PC-9 (cell line): ENCODE results near the gene WNK2. TPM values are rescaled to one million over a fixed set of nuclear protein-coding genes. Genes with fewer than 3 reads are reported as not detected.

ENCODE experiments used
- BruUV-seq: library from RNA; stranded (reverse); fragments of 400-500 nt; replicated peaks from 2 replicates; lab custom pipeline; 2021; lab: Mats Ljungman, UMichigan
- CTCF ChIA-PET: fragments of 300-600 bp; sonication (Branson Sonifier 250); formaldehyde crosslinking; loops from one replicate; lab custom pipeline; 2022; ENCODE audit warnings: antibody characterized with exemption; lab: Charles Lee
- POLR2A ChIA-PET: fragments of 300-600 bp; sonication (Branson Sonifier 250); formaldehyde crosslinking; loops from one replicate; lab custom pipeline; 2022; ENCODE audit warnings: antibody characterized with exemption; ENCODE audit not compliant: unreplicated experiment; lab: Charles Lee
- DNase-seq, 2 experiments: peaks; one replicate each; pipeline versions ENCODE4 v3.0.0 to v3.0.0-alpha.2; 2015 to 2022; ENCODE audit warnings: mixed read lengths in 1 of 2
- H2AFZ ChIP-seq: fragments of 200-600 bp; sonication (generic); 2 replicates; pipeline ENCODE4 v1.8.1; 2017; ENCODE audit warnings: antibody characterized with exemption
- H3F3A ChIP-seq: fragments of 200-600 bp; sonication (generic); 2 replicates; pipeline ENCODE4 v1.8.1; 2017; ENCODE audit warnings: antibody characterized with exemption, mild to moderate bottlenecking, low read depth; ENCODE audit not compliant: insufficient read depth
- H3K27ac ChIP-seq: fragments of 200-600 bp; sonication (generic); 2 replicates; pipeline ENCODE4 v1.6.1; 2016; ENCODE audit warnings: mixed run types
- H3K27me3 ChIP-seq: fragments of 200-600 bp; sonication (generic); 2 replicates; pipeline ENCODE4 v1.6.1; 2016; ENCODE audit warnings: low read depth, mixed run types; ENCODE audit not compliant: insufficient read depth
- H3K36me3 ChIP-seq: fragments of 200-600 bp; sonication (generic); 2 replicates; pipeline ENCODE4 v1.6.1; 2016; ENCODE audit warnings: low read depth, mixed run types
- H3K4me1 ChIP-seq: fragments of 200-600 bp; sonication (generic); replicated peaks from 2 replicates; pipeline ENCODE4 v1.6.1; 2016; ENCODE audit warnings: mixed run types; ENCODE audit not compliant: insufficient read depth
- H3K4me2 ChIP-seq: fragments of 200-600 bp; sonication (generic); 2 replicates; pipeline ENCODE4 v1.6.1; 2017; ENCODE audit warnings: mixed run types
- H3K4me3 ChIP-seq: fragments of 200-600 bp; sonication (generic); 2 replicates; pipeline ENCODE4 v1.6.1; 2016; ENCODE audit warnings: mixed run types
- H3K79me2 ChIP-seq: fragments of 200-600 bp; sonication (generic); 2 replicates; pipeline ENCODE4 v1.6.1; 2017; ENCODE audit warnings: low read depth, mixed run types
- H3K9me2 ChIP-seq: fragments of 200-600 bp; sonication (generic); 2 replicates; pipeline ENCODE4 v1.8.1; 2017; ENCODE audit warnings: mild to moderate bottlenecking; ENCODE audit not compliant: insufficient read depth
- H3K9me3 ChIP-seq: fragments of 200-600 bp; sonication (generic); 2 replicates; pipeline ENCODE4 v1.8.1; 2016; ENCODE audit warnings: low read depth; ENCODE audit not compliant: insufficient read depth
- H4K20me1 ChIP-seq: fragments of 200-600 bp; sonication (generic); 2 replicates; pipeline ENCODE4 v1.8.1; 2017; ENCODE audit not compliant: insufficient read depth
- EZH2 ChIP-seq: fragments of 200-600 bp; sonication (generic); IDR thresholded peaks from 2 replicates; pipeline ENCODE4 v1.8.0; 2017; ENCODE audit warnings: antibody characterized with exemption, low read depth
- intact Hi-C: fragments of 100-400 bp; cut with micrococcal nuclease; formaldehyde crosslinking; loops from one replicate; pipeline ENCODE4 v1.10.0; 2022; ENCODE audit not compliant: unreplicated experiment
- total RNA-seq: library from RNA; stranded (reverse); gene quantifications from 2 replicates; pipeline ENCODE4 v1.2.3, GENCODE V29; 2021
- TF ChIP-seq, protein P1 (sequence below): fragments of 200-600 bp; sonication (generic); conservative IDR thresholded peaks from 2 replicates; pipeline ENCODE4 v1.6.1; 2017; ENCODE audit warnings: mixed run types, antibody characterized with exemption, mild to moderate bottlenecking, moderate library complexity

Gene WNK2
- total RNA-seq, 1 experiment from 2014 or later = 44.6 TPM

DNA sequence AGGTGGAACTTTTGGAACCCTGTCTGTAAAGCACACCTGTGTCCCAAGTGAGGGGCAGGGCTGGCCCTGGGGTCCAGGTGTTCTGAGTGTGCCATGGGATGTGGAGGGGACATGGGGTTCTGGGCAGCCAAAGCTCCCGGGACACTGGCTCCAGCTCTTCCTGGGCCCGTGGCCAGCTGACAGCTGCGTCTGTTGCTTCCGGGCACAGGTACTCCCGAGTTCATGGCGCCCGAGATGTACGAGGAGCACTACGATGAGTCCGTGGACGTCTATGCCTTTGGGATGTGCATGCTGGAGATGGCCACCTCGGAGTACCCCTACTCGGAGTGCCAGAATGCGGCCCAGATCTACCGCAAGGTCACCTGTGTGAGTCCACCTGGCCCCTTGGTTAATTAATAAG is 50.7 kb downstream of the WNK2 start:
- Histone ChIP-seq H3K4me2 (no peak overlapping the region), H4K20me1 (no peaks in the 10 kb centered on the region), H2AFZ (no peak overlapping the region), H3K27me3 (no peaks in the 10 kb centered on the region), H3K36me3 (no peaks in the 10 kb centered on the region; the same call in 1 of the 2 replicates), H3K79me2 (no peaks in the 10 kb centered on the region), H3F3A (no peaks in the 10 kb centered on the region), H3K4me3 (no peak overlapping the region), H3K9me3 (no peaks in the 10 kb centered on the region), H3K4me1 (peaks cover 27% of the 10 kb centered on the region), H3K27ac (no peak overlapping the region), H3K9me2 (no peaks in the 10 kb centered on the region)
- intact Hi-C loops = no loop called here
- DNase-seq = no peak
- TF ChIP-seq EZH2 = no peak
- TF ChIP-seq, protein P1, sequence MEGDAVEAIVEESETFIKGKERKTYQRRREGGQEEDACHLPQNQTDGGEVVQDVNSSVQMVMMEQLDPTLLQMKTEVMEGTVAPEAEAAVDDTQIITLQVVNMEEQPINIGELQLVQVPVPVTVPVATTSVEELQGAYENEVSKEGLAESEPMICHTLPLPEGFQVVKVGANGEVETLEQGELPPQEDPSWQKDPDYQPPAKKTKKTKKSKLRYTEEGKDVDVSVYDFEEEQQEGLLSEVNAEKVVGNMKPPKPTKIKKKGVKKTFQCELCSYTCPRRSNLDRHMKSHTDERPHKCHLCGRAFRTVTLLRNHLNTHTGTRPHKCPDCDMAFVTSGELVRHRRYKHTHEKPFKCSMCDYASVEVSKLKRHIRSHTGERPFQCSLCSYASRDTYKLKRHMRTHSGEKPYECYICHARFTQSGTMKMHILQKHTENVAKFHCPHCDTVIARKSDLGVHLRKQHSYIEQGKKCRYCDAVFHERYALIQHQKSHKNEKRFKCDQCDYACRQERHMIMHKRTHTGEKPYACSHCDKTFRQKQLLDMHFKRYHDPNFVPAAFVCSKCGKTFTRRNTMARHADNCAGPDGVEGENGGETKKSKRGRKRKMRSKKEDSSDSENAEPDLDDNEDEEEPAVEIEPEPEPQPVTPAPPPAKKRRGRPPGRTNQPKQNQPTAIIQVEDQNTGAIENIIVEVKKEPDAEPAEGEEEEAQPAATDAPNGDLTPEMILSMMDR = no peak
- POLR2A ChIA-PET = no interaction called here
- CTCF ChIA-PET = no interaction called here
- BruUV-seq = no TSS peak

DNA sequence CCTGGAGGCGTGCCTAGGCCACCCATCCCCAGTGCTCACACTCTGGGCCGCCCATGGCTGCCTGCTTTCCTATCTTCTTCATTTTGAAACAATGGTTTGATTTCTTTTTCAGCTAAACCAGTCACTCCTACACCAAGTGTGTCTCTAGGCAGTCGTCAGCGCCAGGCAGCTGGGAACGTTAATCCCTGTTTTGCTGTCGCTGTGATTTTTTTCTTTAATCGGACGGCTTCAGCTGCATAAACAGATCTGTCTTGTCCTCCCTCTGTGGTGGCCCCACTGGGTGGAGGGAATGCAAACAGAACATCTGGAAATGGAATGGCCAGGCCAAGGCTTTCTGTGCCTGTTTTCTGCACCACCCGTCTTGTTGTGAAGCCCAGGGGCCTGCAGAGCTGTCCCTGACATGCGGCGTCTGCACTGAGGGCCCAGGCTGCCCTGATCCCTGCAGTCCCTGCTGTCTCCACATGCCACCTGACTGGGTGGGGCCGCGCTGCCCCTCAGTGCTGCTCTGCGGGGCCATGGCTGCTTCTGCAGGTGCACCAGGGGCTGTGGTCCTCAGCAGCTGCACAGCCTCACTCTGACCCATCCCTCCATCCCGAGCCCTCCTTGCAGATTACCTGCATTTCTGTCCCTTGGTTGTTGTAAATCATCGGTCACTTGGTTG is 51.5 kb downstream of the WNK2 start:
- ChIA-PET POLR2A (no interaction called here), CTCF (no interaction called here)
- peaks cover 27% of the 10 kb centered on the region for H3K4me1 ChIP-seq
- TF ChIP-seq, protein P1 = no peak
- no peak for TF ChIP-seq EZH2
- no peak for DNase-seq
- H3K9me2 ChIP-seq = no peaks in the 10 kb centered on the region
- no peaks in the 10 kb centered on the region for H3K27me3 ChIP-seq
- no peaks in the 10 kb centered on the region; the same call in 1 of the 2 replicates for H3K36me3 ChIP-seq
- H3K4me3 ChIP-seq = no peak overlapping the region
- no peak overlapping the region for H3K27ac ChIP-seq
- intact Hi-C loops = no loop called here
- no peak overlapping the region for H3K4me2 ChIP-seq
- no peaks in the 10 kb centered on the region for H3F3A ChIP-seq
- no TSS peak for BruUV-seq
- no peaks in the 10 kb centered on the region for H3K79me2 ChIP-seq
- no peaks in the 10 kb centered on the region for H4K20me1 ChIP-seq
- no peak overlapping the region for H2AFZ ChIP-seq
- H3K9me3 ChIP-seq = no peaks in the 10 kb centered on the region

DNA sequence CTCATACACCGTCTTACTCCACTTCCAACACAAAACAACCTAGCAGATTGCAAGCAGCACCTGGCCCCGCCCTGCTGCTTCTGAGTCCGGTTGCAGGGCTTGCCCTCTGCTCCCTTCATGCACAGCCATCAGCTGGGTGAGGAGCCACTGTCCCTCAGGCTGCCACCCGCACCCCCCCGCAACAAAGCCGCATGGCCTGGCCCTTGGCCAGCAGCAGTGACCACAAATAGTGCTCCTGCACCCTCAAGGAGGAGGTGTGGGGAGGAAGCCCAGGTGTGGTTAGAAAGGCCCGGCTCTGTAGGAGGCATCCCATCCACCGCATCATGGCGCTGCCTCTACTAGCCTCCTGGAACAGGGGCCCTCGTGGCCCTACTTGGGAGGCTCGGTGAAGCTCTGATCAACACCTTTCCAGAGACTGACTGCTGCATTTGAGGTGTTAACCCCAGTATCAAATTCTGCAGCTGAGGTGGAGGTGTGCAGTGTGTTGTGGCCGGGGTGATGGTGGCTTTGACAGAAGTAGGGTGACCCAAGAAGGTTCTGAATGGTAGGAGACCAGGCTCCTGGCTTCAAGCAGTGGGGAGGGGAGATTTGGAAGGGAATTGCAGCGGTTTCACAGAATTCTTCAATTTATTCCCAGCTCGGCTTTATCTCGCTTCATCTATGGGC is 52.7 kb downstream of the WNK2 start:
- CTCF ChIA-PET = no interaction called here
- POLR2A ChIA-PET = interaction anchor here (0.7 kb wide), 1 partner anchor 10 kb away, joined by 3 read pairs; no protein-coding TSS in a partner anchor
- BruUV-seq = no TSS peak

More for the DNA sequence above, 52.7 kb downstream of the WNK2 start:
- peak overlapping the region; percentile 34; the same call in 1 of the 2 replicates for H3K4me2 ChIP-seq
- no peaks in the 10 kb centered on the region; the same call in 1 of the 2 replicates for H3K36me3 ChIP-seq
- no peaks in the 10 kb centered on the region for H3K9me3 ChIP-seq
- peak in 1 of 2 experiments; percentile 65 for DNase-seq
- no peaks in the 10 kb centered on the region for H4K20me1 ChIP-seq
- intact Hi-C loops = no loop called here
- no peaks in the 10 kb centered on the region for H3K79me2 ChIP-seq
- no peak overlapping the region for H2AFZ ChIP-seq
- no peaks in the 10 kb centered on the region for H3K27me3 ChIP-seq
- no peaks in the 10 kb centered on the region for H3F3A ChIP-seq
- H3K9me2 ChIP-seq = no peaks in the 10 kb centered on the region
- TF ChIP-seq EZH2 = no peak
- TF ChIP-seq, protein P1 = no peak
- peaks cover 27% of the 10 kb centered on the region for H3K4me1 ChIP-seq
- no peak overlapping the region for H3K4me3 ChIP-seq
- no peak overlapping the region for H3K27ac ChIP-seq
